Activated gamma-delta T cell treated with anti-CD3 and anti-CD28 coated beads, Interleukin-2, amount 50 U/mL, for 16 hours (primary cell): ENCODE data around the gene DNAJA2.
A peak's percentile ranks its signal among the peaks of the same experiment; 100 is the strongest.
"Not testable (repeated sequence)": the region's sequence is repeated elsewhere in the genome, so short reads cannot be mapped to it uniquely, and the experiment has no call there.

Experiments
- DNase-seq: peaks from one replicate; pipeline ENCODE4 v3.0.0-alpha.2; 2020; ENCODE audit warnings: low read depth

DNAJA2 gene

DNA sequence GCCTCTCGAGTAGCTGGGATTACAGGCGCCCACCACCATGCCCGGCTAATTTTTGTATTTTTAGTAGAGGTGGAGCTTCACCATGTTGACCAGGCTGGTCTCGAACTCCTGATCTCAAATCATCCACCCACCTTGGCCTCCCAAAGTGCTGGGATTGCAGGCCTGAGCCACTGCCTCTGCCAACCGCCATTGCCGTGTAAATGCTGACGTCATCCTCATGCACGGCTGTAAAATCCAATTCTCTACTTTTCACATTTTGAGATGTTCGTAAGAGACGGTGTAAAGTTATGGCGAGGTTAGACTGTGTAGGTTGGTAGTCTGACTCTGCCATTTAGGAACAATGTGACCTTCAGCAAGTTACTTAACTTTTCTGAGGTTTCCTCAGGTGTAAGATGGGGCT is 1.7 kb upstream of the DNAJA2 start:
- no peak for DNase-seq

DNA sequence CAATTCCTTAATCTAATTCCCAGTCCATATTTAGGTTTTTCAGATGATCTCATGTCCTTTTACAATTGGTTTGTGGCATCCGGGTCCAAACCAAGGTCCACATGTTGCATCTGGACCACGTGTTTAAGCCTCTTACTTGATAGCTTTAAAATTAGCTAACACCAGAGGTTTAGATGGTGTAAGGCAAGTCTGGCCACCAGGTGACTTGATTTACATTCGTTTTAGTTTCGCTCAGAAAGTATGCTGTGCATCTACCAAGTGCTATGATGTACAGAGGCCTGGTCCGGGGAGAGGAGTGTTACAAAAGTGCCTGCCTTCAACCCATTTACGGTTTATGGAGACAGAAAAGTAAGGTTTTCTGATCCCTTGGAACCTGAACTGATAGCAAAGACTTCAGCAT is 878 bp upstream of the DNAJA2 start:
- no peak for DNase-seq

DNA sequence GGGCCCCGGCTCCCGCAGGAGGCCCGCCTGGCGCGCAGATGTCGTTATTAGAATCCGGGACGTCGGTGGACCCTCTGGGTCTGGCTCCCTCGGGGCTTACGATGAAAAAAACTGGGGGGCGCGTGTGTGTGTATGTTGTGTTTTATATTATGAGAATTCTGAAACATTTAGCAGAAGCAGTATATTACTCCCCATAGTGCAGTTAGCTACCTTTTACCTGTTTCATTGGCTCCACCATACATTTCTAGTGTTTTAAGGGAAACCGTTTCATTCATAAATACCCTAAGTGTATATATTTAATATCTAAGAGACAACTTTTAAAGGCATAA is 486 bp upstream of the DNAJA2 start:
- no peak for DNase-seq

DNA sequence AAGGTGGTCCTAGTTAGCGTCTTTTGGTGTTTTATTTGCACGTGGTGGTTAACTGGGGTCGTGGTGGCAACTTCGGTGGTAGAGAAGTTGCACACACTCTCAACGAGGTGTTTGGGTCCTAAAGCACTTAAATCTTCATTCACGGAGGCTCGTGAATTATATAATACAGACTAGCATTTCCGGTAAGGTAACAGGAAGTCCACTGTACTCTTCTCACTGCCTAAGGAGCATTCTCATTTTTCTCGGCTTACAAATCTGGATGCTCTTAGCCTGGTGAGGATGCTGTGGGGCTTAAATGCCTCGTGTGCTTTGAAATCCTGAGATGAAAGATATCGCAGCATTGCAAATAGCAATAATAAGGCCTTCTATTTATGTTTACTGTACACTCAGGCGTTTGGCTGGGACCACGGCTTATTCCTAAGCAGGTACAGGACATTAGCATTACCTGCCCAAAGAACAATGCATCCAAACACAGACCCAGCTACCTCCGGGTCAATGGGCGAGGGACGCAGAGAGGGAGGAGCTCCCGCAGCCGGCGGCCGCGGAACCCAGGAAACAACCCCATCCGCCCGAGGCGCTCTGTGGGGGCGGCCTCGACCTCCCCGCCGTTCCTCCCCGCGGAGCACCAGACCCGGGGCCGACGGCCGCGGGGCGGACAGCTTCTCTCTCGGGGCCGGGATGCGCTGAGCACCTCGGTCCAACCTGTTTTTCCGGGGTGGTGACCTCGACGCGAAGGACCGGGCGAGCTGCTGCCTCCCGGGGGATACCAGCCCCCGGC is 856 bp downstream of the DNAJA2 start:
- peak; percentile 31 for DNase-seq

DNA sequence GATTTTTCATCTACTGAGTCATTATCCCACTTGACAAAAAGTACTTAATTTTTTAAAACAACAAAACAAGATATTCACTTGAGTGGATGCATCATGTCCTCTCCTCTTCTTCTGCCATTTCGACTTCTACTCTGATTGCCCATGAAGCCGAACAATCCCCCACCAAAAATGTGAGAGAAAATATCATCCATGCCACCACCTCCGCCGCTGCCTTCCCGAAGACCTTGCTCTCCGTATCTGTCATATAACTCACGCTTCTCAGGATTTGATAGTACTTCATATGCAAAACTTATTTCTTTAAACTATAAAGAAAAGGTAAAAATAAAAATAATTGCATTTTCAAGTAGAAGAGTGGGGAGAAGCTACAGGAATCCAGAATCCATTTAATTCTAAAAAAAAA is 2.2 kb downstream of the DNAJA2 start:
- DNase-seq, result no peak

DNA sequence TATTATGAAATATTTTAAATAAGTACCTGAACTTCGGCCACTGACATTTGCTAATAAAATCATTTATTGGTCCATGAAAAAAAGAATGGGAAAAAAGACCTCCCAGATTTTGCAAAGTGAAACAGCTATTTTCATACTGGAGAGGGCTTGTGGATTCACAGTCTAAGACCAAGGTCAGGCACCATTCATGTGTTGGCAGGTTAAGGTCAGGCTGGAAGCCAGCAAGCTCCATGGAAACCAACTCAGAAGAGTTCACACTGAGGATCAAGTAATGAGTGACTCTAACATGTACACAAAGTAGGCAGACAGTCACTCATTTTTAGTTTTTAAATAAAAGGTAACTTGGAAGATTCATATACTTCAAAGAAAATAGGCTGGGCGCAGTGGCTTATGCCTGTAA is 3.4 kb downstream of the DNAJA2 start:
- DNase-seq, result no peak

DNA sequence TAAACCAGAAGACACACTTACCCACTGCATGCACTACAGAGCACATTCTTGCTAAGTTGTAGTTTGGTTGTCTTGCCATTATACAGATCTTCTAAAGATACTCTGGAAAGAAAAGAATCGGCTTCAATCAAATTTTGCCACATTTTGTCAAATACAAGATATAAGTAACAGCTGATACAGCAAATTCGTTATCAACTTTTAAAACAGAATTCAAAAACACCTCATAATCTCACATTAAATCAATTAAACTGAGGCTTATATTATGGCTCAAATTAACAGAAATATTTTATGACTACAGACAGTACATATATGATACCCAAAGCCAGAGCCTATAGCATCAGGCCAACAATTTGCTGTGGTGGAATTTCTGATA is 5.4 kb downstream of the DNAJA2 start:
- no peak for DNase-seq

DNA sequence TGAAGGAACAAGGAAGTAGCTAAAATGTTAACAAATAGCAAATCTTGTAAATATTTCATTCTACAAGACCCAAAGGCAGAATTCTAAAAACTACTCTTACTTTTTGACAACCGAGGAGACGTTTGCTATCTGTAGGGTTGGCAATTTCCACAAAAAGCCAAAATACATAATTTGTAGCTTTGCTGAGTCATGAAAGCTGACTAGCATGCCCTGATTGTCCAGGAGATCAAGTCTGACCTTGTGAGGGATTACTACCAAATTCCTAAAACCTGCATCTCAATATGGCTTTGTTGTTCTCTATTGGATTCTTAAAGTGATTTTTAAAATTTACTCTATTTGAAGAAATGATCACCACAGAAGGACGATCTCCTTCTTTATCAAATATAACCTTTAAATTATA is 10.8 kb downstream of the DNAJA2 start:
- DNase-seq, result no peak

DNA sequence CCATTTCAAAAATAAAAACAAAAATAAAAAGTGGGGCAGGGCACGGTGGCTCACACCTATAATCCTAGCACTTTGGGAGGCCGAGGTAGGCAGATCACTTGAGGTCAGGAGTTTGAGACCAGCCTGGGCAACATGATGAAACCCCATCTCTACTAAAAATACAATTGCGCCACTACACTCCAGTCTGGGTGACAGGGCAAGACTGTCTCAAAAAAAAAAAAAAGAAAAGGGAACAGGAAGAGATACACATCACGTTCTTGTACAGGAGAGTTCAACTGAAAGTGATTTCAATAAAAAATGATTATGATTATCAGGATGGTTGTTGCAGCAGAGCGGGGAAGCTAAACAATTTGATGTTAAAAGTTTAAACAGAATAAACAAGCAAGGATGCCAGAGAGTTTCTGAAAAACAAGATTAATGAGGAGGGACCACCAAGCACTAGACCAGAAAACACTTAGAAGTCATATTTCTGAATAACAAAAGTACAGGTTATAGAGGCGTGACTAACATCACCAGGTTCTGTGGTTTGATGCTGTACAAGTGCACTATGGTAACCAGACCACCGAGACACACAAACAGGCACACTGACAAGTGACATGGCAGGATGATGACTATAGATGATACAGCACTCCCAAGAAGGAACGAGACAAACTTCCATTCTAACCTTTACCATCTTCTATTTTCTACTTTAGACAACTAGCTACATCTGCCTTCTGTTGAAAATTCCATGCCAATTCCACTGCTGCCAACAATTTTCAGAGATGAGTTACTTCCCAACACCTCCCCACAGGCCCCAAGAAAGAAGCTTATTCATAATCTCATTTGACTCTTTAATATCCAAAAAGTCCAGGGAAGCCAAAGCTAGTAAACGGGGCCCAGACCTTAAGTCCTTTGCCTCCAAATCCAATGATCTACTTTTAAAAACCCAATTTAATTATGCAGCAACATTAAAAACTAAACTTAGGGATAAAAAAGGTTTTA is 11.8 kb downstream of the DNAJA2 start:
- no peak for DNase-seq

DNA sequence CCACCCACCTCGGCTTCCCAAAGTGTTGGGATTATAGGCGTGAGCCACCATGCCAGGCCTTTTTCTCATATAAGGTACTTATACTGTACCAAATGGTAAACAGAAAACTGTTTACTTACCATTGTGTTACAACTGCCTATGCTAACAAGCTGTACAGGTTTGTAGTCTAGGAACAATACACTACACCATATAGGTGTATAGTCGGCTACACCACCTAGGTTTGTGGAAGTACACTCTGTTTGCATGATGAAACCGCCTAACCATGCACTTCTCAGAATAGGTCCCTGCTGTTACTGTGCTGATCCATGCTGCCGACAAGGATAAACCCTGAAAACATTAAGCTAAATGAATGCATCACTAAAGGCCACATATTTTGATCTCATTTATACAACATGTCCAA is 18.9 kb downstream of the DNAJA2 start:
- no peak for DNase-seq

DNA sequence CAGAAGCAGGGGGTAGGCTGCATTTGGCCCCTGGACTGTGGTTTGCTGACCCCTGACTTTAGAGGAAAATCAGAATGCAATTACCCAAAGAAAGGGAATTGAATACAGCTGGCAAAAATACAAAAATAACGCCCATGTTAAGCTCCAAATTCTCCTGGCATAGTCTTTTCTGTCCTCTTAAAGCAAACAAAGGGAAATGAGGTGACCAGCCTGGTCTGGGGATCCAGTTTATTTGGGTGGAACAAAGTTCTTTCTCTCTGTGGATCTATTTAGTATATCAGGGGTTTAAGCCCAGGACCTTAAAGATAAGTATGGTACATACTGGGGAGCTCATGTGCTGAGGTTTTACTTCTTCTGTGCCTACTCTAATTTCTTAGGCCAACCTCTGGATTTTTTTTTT is 23.5 kb downstream of the DNAJA2 start:
- DNase-seq, result no peak

DNA sequence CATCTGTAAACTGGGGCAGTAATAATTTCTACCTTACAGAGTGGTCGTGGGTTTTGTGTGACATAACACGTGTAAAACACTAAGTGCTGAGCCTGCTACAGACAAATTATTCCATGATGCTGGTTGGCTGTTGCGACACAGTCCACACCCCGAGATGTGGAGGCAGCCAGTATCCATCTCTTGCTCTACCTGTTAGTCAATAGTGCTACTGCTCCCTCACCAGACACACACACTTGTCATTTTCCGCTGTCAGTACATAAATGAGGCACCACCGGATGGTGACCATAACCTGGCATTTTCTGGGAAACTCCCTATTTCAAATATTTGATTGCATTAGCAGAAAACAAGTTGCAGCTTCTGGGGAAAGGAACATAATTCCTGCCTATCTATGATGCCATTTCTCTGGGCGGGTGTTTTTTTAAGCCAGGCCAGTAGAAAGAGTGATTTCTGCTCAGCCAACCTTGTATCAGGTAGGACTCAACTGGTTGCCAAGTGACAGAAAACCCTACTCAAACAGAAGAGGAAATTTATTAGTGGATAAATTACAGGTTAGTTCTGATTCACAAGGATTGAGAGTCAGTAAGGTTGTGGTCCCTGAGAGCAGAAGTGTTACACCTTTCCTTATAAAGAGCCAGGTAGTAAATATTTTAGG is 24.1 kb downstream of the DNAJA2 start:
- DNase-seq, result no peak

DNA sequence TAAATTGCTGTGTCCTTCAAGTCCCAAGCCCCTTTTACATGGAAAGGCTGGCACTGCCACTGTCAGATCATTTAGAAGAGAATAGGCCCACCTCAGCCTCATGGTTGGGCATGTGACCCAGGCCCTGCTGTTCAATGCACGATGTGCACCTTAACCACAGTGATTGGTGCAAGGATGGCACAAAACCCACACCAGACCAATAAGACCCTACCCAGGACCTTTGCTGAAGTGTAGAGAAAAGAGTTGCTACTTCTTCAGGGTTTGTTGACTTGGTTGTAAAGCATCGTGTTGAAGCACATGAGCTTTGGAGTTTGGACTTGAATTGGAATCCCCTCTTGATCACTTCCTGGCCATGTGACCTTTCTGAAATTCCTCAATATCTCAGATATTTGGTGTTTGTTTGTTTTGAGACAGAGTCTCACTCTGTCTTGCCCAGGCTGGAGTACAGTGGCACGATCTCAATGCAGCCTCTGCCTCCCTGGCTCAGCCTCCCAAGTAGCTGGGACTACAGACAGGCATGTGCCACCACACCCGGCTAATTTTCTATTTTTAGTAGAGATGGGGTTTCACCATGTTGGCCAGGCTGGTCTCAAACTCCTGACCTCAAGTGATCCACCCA is 24.8 kb downstream of the DNAJA2 start:
- no peak for DNase-seq

DNA sequence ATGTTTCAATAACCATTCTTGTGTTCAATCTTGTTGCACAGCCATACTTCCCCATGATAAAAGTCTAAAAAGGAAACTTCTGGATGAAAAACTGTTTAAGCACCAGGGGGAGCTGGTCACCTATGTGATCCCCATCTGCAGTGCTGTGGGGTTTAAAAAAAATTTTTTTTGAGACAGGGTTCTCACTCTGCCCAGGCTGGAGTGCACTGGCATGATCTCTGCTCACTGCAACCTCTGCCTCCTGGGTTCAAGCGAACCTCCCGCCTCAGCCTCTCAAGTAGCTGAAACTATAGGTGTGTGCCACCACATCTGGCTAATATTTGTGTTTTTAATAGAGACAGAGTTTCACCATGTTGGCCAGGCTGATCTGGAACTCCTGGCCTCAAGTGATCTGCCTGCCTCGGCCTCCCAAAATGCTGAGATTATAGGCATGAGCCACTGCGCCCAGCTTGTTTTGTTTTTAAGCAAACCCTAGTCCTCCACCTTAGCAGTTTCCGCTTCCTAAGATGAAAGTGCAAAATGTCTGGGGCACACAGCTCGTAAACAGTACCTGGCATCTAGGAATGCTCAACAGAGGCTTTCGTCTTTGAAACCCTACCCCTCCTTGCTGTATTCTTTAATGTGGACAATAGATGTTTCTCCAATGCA is 25.4 kb downstream of the DNAJA2 start:
- DNase-seq, result no peak

DNA sequence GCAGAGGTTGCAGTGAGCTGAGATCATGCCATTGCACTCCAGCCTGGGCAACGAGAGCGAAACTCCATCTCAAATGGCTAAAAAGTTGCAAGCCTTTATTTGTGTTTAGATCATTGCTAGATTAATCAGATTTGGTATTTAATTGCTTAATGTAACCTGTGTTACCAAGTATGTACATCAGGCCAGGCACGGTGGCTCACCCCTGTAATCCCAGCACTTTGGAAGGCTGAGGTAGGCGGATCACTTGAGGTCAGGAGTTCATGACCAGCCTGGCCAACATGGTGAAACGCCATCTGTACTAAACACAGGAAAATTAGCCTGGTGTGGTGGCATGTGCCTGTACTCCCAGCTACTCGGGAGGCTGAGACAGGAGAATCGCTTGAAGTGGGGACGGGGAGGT is 28.8 kb downstream of the DNAJA2 start:
- not testable (repeated sequence) for DNase-seq

DNA sequence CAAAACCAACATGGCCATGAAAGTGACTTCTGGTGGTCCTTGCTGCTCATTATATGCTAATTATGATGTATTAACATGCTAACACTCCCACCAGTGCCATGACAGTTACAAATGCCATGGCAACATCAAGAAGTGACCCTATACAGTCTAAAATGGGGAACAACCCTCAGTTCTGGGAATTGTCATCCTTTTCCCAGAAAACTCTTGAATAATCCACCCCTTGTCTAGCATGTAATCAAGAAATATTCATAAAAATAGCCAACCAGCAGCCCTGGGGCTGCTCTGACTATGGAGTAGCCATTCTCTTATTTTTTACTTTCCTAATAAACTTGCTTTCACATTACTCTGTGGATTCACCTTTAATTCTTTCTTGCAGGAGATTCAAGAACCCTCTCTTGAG is 35.9 kb downstream of the DNAJA2 start:
- no peak for DNase-seq

DNA sequence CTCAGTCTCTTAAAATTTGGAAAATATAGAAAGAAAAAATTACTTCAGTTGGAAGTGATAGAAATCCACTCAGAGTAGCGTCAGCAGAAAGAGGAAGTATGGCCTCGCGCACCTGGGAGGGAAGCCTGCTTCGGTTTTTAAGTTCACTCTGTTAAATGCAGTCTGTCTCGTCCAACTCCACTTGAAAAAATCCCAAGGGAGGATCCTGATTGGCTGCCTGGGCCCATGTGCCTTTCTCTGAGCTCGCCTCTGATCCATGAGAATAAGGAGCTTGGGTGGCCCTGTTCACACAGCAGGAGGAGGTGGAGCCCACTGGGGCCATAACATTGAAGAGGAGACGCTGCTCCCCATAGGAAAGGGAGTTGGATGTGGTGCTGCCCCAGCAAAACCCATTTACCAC is 40.7 kb downstream of the DNAJA2 start:
- DNase-seq, result no peak

DNA sequence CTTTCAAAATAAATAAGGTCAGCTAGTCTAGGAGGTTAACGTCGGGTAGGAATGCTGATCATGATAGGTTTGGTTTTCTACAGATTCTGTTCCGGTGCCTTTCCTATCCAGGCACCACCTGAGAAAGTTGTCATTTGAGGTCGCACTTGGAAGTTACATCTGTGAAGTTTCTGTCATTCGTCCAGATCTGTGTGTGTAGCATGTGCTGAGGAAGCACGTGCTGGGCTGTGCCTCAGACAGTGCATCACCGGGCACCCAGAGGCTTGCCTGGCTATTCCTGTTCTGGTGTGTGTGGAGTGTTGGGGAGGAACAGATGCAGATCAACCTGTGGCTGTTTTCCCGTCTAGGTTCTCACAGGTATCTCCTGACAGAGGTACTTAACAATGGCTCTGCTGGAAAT is 42.6 kb downstream of the DNAJA2 start:
- DNase-seq, result no peak

DNA sequence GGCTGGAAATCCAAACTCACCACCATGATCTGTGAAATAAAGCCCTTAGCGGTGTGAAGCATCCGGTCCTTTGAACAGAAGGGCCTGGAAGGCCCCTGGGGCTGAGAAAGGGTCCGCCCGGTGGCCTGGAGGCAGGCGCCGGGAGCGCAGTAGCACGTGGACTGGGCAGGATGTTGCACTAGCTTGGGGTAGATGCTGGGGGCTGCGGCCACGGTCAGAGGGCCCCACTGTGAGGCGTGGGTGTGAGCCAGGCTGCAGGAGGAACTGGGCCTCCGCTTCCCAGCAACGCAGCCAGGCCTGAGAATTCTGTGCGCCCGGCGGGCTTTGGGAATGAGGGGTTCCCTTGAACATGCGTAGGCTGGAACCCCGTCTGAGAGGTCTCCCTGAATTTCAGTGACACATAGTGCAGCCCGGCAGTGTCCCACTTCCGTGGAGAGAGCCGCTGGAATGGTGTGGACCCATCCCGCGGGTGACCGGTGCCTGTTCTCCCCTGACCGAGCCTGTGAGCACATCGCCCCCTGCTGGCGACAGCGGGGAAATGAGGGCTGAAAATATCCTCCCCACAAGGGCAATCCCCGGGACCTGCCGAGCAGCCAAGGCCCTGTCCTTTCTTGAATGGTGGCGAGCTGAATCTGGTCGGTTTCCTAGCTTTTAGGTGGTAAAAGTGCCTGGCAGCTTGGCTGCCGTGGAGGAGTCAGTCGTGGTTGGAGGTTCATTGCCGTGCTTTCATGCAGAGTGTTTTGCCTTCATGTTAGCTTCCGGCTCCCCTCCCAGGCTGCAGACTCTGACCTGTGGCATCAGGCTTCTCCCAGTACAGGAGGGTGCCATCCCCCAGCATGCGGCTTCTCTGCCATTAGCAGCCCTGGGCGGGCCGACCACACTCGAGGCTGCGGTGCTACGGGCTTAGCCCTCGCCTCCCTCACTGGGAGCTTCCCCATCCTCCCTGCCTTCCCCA is 43.8 kb downstream of the DNAJA2 start:
- DNase-seq, result peak; percentile 27

DNA sequence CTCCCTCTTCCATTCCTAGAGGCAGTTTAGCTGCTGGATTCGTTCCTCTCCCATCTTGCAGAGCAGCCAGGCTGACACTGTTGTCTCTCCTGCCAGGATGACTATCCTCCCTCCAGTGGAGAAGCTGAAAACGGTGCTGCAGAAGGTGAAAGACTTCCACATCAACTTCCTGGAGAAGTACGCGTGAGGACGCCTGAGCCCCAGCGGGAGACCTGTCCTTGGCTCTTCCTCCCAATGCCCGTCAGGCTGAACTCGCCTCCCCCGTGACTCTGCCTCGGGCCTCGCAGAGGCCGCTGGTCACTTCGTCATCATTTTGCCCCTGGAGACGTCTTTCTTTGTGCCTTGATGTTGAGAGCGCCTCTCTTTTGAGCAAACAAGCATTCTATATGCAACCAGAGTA is 44.7 kb downstream of the DNAJA2 start:
- DNase-seq, result no peak

DNA sequence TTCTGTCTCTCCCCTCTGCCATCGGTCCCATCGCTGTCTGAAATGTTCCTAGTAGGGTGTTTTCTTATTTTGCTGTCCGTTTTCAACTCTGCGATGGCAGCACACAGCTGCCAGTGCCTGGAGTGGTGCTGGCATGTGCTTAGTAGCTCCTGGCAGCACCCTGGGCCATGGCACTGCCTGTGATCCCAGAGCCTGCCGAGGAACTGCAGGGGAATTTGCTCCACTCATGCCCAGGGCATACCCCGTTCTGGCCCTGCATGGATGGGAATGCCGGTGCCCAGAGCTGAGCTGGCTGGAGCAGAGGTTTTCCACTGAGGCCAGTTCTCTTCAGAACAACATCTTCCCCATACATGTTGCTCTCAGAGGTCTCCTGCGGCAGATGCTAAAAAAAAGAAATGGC is 46.2 kb downstream of the DNAJA2 start:
- no peak for DNase-seq
